Neural cell (in vitro differentiated cells): ENCODE data around the gene ACTL10. TPM values are rescaled to one million over a fixed set of nuclear protein-coding genes. Genes with fewer than 3 reads are reported as not detected.

ENCODE experiments used
- H2AFZ ChIP-seq: fragments of 200-600, 300-800 bp; sonication (generic), shearing (Covaris generic); 2 replicates; pipeline ENCODE4 v1.6.0; 2014; ENCODE audit warnings: low read depth, mild to moderate bottlenecking, antibody characterized with exemption, low read length, moderate library complexity
- H3F3A ChIP-seq: fragments of 200-600 bp; shearing (Covaris generic); 2 replicates; pipeline ENCODE4 v1.6.1; 2016; ENCODE audit warnings: mild to moderate bottlenecking, moderate library complexity, mixed read lengths, antibody characterized with exemption, low read length; ENCODE audit not compliant: insufficient read depth, poor library complexity, severe bottlenecking
- H3K27ac ChIP-seq: fragments of 200-600, 300-800 bp; sonication (generic), shearing (Covaris generic); 2 replicates; pipeline ENCODE4 v1.5.1; 2014; ENCODE audit warnings: mild to moderate bottlenecking, low read length, moderate library complexity
- H3K27me3 ChIP-seq: fragments of 300-800, 200-600 bp; sonication (generic), shearing (Covaris generic); 2 replicates; pipeline ENCODE4 v1.6.0; 2014; ENCODE audit warnings: mild to moderate bottlenecking, low read depth, low read length, moderate library complexity; ENCODE audit not compliant: insufficient read depth
- H3K36me3 ChIP-seq: fragments of 300-800, 200-600 bp; sonication (generic), shearing (Covaris generic); 2 replicates; pipeline ENCODE4 v1.5.1; 2014; ENCODE audit warnings: mild to moderate bottlenecking, antibody characterized with exemption, low read length, moderate library complexity; ENCODE audit not compliant: insufficient read depth
- H3K4me2 ChIP-seq: fragments of 300-800, 200-600 bp; sonication (generic), shearing (Covaris generic); 2 replicates; pipeline ENCODE4 v1.6.0; 2014; ENCODE audit warnings: mild to moderate bottlenecking, low read length
- H3K4me3 ChIP-seq: fragments of 300-800, 200-600 bp; sonication (generic), shearing (Covaris generic); 2 replicates; pipeline ENCODE4 v1.5.1; 2014; ENCODE audit warnings: mild to moderate bottlenecking, low read length, moderate library complexity
- H3K79me2 ChIP-seq: fragments of 200-600 bp; shearing (Covaris generic); replicated peaks from 2 replicates; pipeline ENCODE4 v1.6.0; 2014; ENCODE audit warnings: mild to moderate bottlenecking, low read length, moderate library complexity; ENCODE audit not compliant: insufficient read depth
- H3K9ac ChIP-seq: fragments of 300-800, 200-600 bp; sonication (generic), shearing (Covaris generic); 2 replicates; pipeline ENCODE4 v1.6.1; 2016; ENCODE audit warnings: mild to moderate bottlenecking, low read length, mixed read lengths
- H3K9me2 ChIP-seq: fragments of 200-600 bp; shearing (Covaris generic); 2 replicates; pipeline ENCODE4 v1.6.1; 2016; ENCODE audit warnings: mild to moderate bottlenecking, low read length, mixed read lengths; ENCODE audit not compliant: insufficient read depth
- H3K9me3 ChIP-seq: fragments of 200-600, 300-800 bp; sonication (generic), shearing (Covaris generic); 2 replicates; pipeline ENCODE4 v1.6.1; 2016; ENCODE audit warnings: mild to moderate bottlenecking, mixed run types, low read length, moderate library complexity, mixed read lengths
- H4K20me1 ChIP-seq: fragments of 200-600 bp; shearing (Covaris generic); 2 replicates; pipeline ENCODE4 v1.6.1; 2016; ENCODE audit warnings: mild to moderate bottlenecking, mixed run types; ENCODE audit not compliant: insufficient read depth
- EP300 ChIP-seq: fragments of 450-650 bp; conservative IDR thresholded peaks from 2 replicates; pipeline ENCODE4 v1.6.1; 2014; ENCODE audit warnings: antibody characterized with exemption, mild to moderate bottlenecking, moderate library complexity; ENCODE audit not compliant: poor library complexity, severe bottlenecking
- MXI1 ChIP-seq: fragments of 450-650 bp; conservative IDR thresholded peaks from 2 replicates; pipeline ENCODE4 v1.6.1; 2014; ENCODE audit warnings: antibody characterized with exemption, mild to moderate bottlenecking; ENCODE audit not compliant: poor library complexity, severe bottlenecking
- RAD21 ChIP-seq: fragments of 450-650 bp; conservative IDR thresholded peaks from 2 replicates; pipeline ENCODE4 v1.6.1; 2014; ENCODE audit warnings: antibody characterized with exemption, mild to moderate bottlenecking, moderate library complexity
- SMC3 ChIP-seq: fragments of 450-650 bp; conservative IDR thresholded peaks from 2 replicates; pipeline ENCODE4 v1.6.1; 2014; ENCODE audit warnings: antibody characterized with exemption, mild to moderate bottlenecking, moderate library complexity; ENCODE audit not compliant: poor library complexity
- TAF1 ChIP-seq: IDR thresholded peaks from 2 replicates; pipeline ENCODE4 v1.6.1; 2012; ENCODE audit warnings: low read depth
- polyA plus RNA-seq: library from polyadenylated mRNA; depleted of rRNA; stranded (reverse); fragments of >200 nt; gene quantifications from 2 replicates; pipeline ENCODE4 v1.2.3, GENCODE V29; 2014
- TF ChIP-seq, protein P1 (sequence below): fragments of 450-650 bp; IDR thresholded peaks from 2 replicates; pipeline ENCODE4 v1.5.1; 2014; ENCODE audit warnings: antibody characterized with exemption, mild to moderate bottlenecking, moderate library complexity; ENCODE audit not compliant: poor library complexity, severe bottlenecking
- TF ChIP-seq, protein P2 (sequence below): IDR thresholded peaks from 2 replicates; pipeline ENCODE4 v1.6.1; 2012; ENCODE audit warnings: borderline replicate concordance

The ACTL10 gene
- polyA plus RNA-seq, 1 donor from 2014 or later = not detected

DNA sequence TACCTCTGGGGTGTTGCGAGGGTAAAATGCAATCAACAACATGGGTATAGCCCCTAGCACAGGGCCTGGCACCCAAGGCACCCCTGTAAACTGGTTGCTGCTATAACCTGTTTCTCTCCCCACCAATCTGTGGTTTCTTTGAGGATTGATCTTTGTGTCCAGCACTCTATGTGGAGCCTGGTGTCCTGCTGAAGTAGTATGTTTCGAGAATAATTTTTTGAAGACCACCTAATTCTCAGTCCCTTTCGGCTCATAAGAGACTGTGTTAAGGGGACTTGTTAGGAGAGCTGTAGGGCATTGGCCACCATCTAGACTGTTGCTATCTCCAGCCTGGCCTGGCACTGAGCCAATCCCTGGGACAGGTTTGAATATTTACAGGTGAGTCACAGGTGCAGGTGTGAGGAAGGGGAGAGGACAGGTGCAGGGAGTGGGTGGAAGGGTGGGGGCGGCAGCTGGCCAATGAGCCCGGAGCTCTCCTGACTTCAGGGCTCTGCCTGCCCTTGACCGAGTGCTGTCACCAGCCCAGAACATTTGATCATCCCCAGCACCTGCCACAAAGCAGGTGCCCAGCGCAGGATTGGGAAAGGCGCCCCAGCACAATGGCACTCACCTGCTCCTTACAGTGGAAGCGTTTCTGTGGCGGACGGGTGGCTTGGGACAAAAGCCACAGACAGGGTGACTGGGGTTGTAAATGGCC lies 12.7 kb upstream of the ACTL10 start:
- Histone ChIP-seq H3K9ac (no peak overlapping the region), H3K27ac (no peak overlapping the region), H3K9me3 (no peaks in the 10 kb centered on the region), H3K79me2 (no peaks in the 10 kb centered on the region), H3K9me2 (no peaks in the 10 kb centered on the region), H4K20me1 (no peaks in the 10 kb centered on the region), H3K27me3 (no peaks in the 10 kb centered on the region), H3K4me2 (no peak overlapping the region), H3K36me3 (no peaks in the 10 kb centered on the region), H3K4me3 (no peak overlapping the region), H2AFZ (no peak overlapping the region), H3F3A (no peaks in the 10 kb centered on the region)
- TF ChIP-seq EP300 (no peak), TAF1 (no peak), MXI1 (no peak)
- TF ChIP-seq, protein P1, sequence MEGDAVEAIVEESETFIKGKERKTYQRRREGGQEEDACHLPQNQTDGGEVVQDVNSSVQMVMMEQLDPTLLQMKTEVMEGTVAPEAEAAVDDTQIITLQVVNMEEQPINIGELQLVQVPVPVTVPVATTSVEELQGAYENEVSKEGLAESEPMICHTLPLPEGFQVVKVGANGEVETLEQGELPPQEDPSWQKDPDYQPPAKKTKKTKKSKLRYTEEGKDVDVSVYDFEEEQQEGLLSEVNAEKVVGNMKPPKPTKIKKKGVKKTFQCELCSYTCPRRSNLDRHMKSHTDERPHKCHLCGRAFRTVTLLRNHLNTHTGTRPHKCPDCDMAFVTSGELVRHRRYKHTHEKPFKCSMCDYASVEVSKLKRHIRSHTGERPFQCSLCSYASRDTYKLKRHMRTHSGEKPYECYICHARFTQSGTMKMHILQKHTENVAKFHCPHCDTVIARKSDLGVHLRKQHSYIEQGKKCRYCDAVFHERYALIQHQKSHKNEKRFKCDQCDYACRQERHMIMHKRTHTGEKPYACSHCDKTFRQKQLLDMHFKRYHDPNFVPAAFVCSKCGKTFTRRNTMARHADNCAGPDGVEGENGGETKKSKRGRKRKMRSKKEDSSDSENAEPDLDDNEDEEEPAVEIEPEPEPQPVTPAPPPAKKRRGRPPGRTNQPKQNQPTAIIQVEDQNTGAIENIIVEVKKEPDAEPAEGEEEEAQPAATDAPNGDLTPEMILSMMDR = no peak
- TF ChIP-seq, protein P2, sequence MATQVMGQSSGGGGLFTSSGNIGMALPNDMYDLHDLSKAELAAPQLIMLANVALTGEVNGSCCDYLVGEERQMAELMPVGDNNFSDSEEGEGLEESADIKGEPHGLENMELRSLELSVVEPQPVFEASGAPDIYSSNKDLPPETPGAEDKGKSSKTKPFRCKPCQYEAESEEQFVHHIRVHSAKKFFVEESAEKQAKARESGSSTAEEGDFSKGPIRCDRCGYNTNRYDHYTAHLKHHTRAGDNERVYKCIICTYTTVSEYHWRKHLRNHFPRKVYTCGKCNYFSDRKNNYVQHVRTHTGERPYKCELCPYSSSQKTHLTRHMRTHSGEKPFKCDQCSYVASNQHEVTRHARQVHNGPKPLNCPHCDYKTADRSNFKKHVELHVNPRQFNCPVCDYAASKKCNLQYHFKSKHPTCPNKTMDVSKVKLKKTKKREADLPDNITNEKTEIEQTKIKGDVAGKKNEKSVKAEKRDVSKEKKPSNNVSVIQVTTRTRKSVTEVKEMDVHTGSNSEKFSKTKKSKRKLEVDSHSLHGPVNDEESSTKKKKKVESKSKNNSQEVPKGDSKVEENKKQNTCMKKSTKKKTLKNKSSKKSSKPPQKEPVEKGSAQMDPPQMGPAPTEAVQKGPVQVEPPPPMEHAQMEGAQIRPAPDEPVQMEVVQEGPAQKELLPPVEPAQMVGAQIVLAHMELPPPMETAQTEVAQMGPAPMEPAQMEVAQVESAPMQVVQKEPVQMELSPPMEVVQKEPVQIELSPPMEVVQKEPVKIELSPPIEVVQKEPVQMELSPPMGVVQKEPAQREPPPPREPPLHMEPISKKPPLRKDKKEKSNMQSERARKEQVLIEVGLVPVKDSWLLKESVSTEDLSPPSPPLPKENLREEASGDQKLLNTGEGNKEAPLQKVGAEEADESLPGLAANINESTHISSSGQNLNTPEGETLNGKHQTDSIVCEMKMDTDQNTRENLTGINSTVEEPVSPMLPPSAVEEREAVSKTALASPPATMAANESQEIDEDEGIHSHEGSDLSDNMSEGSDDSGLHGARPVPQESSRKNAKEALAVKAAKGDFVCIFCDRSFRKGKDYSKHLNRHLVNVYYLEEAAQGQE = no peak

DNA sequence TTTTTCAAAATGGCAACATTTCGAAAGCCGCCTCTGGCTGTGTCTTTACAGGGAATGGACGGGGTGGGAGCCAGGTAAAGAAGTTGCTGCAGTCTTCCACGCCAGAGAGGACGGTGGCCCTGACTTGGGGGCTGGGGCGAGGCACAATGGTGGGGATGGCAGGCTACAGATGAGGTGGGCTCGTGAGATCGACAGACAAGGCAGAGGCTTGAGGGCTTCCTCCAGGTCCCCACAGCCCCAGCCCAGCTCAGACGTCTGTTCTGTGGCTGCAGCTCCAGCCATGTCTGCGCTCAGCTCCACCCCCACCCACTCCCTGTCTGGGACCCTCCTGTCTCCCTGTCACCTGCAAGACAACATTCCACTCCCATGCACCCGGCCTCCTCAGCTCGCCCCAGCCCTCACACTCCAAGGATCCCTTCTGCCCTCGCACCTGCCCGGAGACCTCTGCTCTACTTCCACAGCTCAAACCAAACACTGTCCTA lies 12.0 kb upstream of the ACTL10 start:
- Histone ChIP-seq H3K27me3 (no peaks in the 10 kb centered on the region), H4K20me1 (no peaks in the 10 kb centered on the region), H3K36me3 (no peaks in the 10 kb centered on the region), H3K9me3 (no peaks in the 10 kb centered on the region), H3K27ac (no peak overlapping the region), H3K4me3 (no peak overlapping the region), H3K79me2 (no peaks in the 10 kb centered on the region), H3F3A (no peaks in the 10 kb centered on the region), H2AFZ (no peak overlapping the region), H3K4me2 (no peak overlapping the region), H3K9ac (no peak overlapping the region), H3K9me2 (no peaks in the 10 kb centered on the region)
- no peak for TF ChIP-seq RAD21
- TF ChIP-seq SMC3 = no peak
- TF ChIP-seq MXI1 = no peak
- TF ChIP-seq, protein P1 = no peak
- TF ChIP-seq, protein P2 = no peak
